Ovary (tissue), 9 donors: ENCODE results near the gene MMP24. TPM values are rescaled to one million over a fixed set of nuclear protein-coding genes. Genes with fewer than 3 reads are reported as not detected.

Source experiments
- DNase-seq, 5 donors: peaks; one replicate each; pipeline ENCODE4 v3.0.0-alpha.2; 2019 to 2020
- H3K27ac ChIP-seq, 2 donors: fragments of 200-600 bp; one replicate each; pipeline versions ENCODE4 v1.5.1 to v1.8.0; 2019 to 2022
- H3K27me3 ChIP-seq: fragments of 200-600 bp; one replicate; pipeline ENCODE4 v1.8.0; 2022
- H3K36me3 ChIP-seq: fragments of 200-600 bp; sonication (generic); one replicate; pipeline ENCODE4 v1.5.1; 2019
- H3K4me1 ChIP-seq: one replicate; pipeline ENCODE4 v1.8.1; 2013; ENCODE audit warnings: mild to moderate bottlenecking, moderate library complexity; ENCODE audit not compliant: insufficient read depth
- H3K4me3 ChIP-seq: fragments of 200-600 bp; sonication (generic); one replicate; pipeline ENCODE4 v1.5.1; 2017
- H3K9me3 ChIP-seq, 2 donors: fragments of 200-600 bp in 1 of 2; sonication (generic) in 1 of 2; one replicate each; pipeline versions ENCODE4 v1.5.1 to v1.8.1; 2013 to 2019; ENCODE audit warnings: mild to moderate bottlenecking in 1 of 2, moderate library complexity in 1 of 2
- EP300 ChIP-seq: sonication (generic); formaldehyde crosslinking; IDR thresholded peaks from one replicate; pipeline ENCODE4 v1.6.1; 2017; ENCODE audit warnings: antibody characterized with exemption
- POLR2A ChIP-seq: fragments of 450-650 bp; IDR thresholded peaks from one replicate; pipeline ENCODE4 v1.6.1; 2017; ENCODE audit warnings: antibody characterized with exemption, mild to moderate bottlenecking, moderate library complexity
- WGBS, 3 donors: extraction: QIAGEN DNeasy Blood & Tissue Kit in 1 of 3; methylation state at CpG; one replicate each; pipeline versions ENCODE4 v1.1.5 to v1.1.7; 2013 to 2017; 5-methylcytosine and 5-hydroxymethylcytosine counted together
- intact Hi-C, 4 donors: fragments of 100-400 bp; cut with DNase I; formaldehyde crosslinking; loops; one replicate each; pipeline versions ENCODE4 v1.11.0 to v1.15.1; 2022 to 2023
- polyA plus RNA-seq, 2 donors: library from polyadenylated mRNA; stranded (reverse); fragments of 200-250 nt in 1 of 2; fragments of 350-450 nt in 1 of 2; fragmentation: Illumina TruSeq in 1 of 2; extraction: RNeasy Lipid Tissue Mini Kit (QIAGEN cat#74804) in 1 of 2; gene quantifications; one replicate each; pipeline ENCODE4 v1.2.3, GENCODE V29; 2013 to 2014
- total RNA-seq, 7 donors: library from RNA; depleted of rRNA in 2 of 7; stranded (reverse); fragments of >200 nt in 2 of 7; fragmentation: NEBNext Ultra II Directional in 3 of 7; extraction: Animal tissue kit (Norgen Biotek cat#: 25700) in 3 of 7; gene quantifications; one replicate each; pipeline versions ENCODE4 v1.1.0 to v1.2.4, GENCODE V29; 2016 to 2023
- TF ChIP-seq, protein P1 (sequence below), 3 donors: fragments of 450-650 bp in 2 of 3; fragments of 200-600 bp in 1 of 3; IDR thresholded peaks; one replicate each; pipeline versions ENCODE4 v1.5.1 to v1.8.0; 2016 to 2022; ENCODE audit warnings: antibody characterized with exemption in 3 of 3, mild to moderate bottlenecking in 1 of 3
- donor health status: DM: no; HTN: no; CAD: no; lungs with moderate emphysema.
- donor health status: DM: no; HTN: no; CAD: no.
- donor health status: Bipolar disorder and iron deficiency.
- donor health status: DM: yes; HTN: yes; CAD: no.
- donor health status: DM: no; HTN: no; CAD: no.
- donor health status: DM: yes; HTN: yes; CAD: no.

The MMP24 gene
- total and polyA plus RNA-seq, 9 donors = 0.20 to 10.8 (median 0.67) TPM

GRCh38 chr20:35286899-35287508 is 60.5 kb downstream of the MMP24 start:
- no peak overlapping the region for H3K27ac ChIP-seq
- 81 to 91% (median 86%) methylated on average over 17 of the region's 17 CpGs for WGBS, 3 donors
- H3K27me3 ChIP-seq = no peaks in the 10 kb centered on the region
- no peak overlapping the region for H3K4me3 ChIP-seq
- H3K36me3 ChIP-seq = no peaks in the 10 kb centered on the region
- H3K4me1 ChIP-seq = peaks cover 6% of the 10 kb centered on the region
- intact Hi-C loops = no loop called here
- DNase-seq = no peak
- H3K9me3 ChIP-seq = no peaks in the 10 kb centered on the region
- TF ChIP-seq, protein P1, sequence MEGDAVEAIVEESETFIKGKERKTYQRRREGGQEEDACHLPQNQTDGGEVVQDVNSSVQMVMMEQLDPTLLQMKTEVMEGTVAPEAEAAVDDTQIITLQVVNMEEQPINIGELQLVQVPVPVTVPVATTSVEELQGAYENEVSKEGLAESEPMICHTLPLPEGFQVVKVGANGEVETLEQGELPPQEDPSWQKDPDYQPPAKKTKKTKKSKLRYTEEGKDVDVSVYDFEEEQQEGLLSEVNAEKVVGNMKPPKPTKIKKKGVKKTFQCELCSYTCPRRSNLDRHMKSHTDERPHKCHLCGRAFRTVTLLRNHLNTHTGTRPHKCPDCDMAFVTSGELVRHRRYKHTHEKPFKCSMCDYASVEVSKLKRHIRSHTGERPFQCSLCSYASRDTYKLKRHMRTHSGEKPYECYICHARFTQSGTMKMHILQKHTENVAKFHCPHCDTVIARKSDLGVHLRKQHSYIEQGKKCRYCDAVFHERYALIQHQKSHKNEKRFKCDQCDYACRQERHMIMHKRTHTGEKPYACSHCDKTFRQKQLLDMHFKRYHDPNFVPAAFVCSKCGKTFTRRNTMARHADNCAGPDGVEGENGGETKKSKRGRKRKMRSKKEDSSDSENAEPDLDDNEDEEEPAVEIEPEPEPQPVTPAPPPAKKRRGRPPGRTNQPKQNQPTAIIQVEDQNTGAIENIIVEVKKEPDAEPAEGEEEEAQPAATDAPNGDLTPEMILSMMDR (IDR thresholded peaks at IDR 0.05) = no peak
- TF ChIP-seq EP300 = no peak
- no peak for TF ChIP-seq POLR2A

DNA sequence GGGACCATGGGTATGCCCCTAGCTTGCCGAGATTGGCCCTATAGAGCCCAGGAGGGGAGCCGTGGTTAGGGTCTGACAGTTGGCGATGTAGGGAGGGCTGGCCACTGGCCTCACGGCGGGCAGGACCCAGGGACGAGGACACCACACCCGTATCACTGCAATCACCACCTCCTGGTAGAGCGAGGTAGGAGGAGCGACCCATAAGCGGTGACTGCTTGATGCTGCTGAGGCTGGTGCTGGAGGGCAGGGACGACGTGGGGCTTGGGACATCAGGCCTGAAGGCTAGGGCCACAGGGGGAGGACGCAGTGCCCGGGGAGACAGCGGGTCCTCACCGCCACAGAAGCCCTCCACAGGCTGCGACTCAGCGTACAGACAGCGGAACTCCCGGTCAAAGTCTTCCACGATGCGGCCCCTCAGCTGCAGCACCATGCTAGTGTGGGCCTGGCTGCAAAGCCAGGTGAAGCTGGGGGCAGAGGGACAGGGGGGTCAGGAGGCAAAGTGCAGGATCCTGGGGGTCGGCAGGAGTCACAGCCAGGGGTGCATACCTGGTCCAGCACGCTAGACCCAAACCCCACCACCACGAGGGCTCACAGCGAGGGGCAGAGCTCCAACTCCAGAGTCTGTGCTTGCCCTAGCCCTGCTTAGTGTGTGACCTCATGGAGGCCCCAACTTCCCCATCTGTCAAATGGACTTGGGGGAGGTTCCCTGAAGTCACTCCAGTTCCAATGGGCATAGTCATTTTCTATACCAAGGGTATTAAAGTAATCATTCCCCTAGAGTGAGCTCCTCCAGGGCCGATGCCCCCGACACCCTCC is 61.2 kb downstream of the MMP24 start:
- peaks cover 6% of the 10 kb centered on the region for H3K4me1 ChIP-seq
- no peak overlapping the region for H3K4me3 ChIP-seq
- H3K36me3 ChIP-seq = no peaks in the 10 kb centered on the region
- H3K9me3 ChIP-seq = no peaks in the 10 kb centered on the region
- H3K27me3 ChIP-seq = no peaks in the 10 kb centered on the region
- intact Hi-C loops = no loop called here
- TF ChIP-seq POLR2A (no peak), EP300 (no peak)
- TF ChIP-seq, protein P1 (IDR thresholded peaks at IDR 0.05) = no peak
- WGBS, 3 donors = 81 to 82% (median 82%) methylated on average over 28 of the region's 28 CpGs
- DNase-seq = no peak
- H3K27ac ChIP-seq = no peak overlapping the region

DNA sequence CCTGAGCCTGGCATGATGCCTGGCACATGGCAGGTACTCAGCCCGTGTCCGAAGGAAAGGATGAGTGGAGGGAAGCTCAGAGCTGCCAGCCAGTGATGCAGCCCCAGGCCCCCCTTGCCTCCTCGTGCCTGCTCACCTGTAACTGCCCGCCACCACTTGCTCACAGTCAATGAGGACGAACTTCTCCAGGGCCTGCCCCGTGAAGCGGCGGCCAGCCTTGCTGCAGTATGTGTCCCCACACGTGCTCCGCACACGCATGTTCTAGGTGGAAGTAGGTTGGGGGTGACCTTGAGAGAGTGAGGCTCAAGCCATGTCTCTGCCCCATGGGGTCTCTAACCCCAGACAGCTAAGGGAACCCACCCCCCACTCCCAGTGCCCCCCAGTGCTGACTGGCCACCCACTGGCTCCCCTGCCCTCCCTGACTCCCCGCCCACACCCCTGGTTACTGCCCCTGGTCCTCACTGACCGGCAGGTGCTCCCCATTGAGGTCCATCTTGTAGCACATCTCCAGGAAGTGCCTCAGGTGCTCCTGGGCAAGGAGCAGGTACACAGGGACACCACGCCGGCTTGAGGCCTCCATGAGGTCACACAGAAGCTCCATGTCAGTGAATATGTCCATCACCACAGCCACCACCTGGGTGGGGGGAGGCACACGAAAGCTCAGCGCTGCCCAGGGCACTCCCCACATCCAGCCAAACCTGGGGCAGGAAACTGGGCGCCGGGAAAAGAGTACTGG is 62.0 kb downstream of the MMP24 start:
- DNase-seq = no peak
- intact Hi-C loops = no loop called here
- H3K4me1 ChIP-seq = peaks cover 2% of the 10 kb centered on the region
- no peaks in the 10 kb centered on the region for H3K9me3 ChIP-seq
- H3K27ac ChIP-seq = no peak overlapping the region
- TF ChIP-seq EP300 (no peak), POLR2A (no peak)
- TF ChIP-seq, protein P1 (IDR thresholded peaks at IDR 0.05) = no peak
- 71 to 75% (median 73%) methylated on average over 19 of the region's 19 CpGs for WGBS, 3 donors
- no peaks in the 10 kb centered on the region for H3K36me3 ChIP-seq
- no peak overlapping the region for H3K4me3 ChIP-seq
- no peaks in the 10 kb centered on the region for H3K27me3 ChIP-seq

GRCh38 chr20:35290186-35290886 is 63.8 kb downstream of the MMP24 start:
- Histone ChIP-seq H3K4me1 (no peaks in the 10 kb centered on the region), H3K9me3 (no peaks in the 10 kb centered on the region), H3K4me3 (no peak overlapping the region), H3K36me3 (no peaks in the 10 kb centered on the region), H3K27ac (no peak overlapping the region), H3K27me3 (no peaks in the 10 kb centered on the region)
- intact Hi-C loops = no loop called here
- TF ChIP-seq EP300 (no peak), POLR2A (no peak)
- TF ChIP-seq, protein P1 (IDR thresholded peaks at IDR 0.05) = no peak
- no peak for DNase-seq
- WGBS, 3 donors = 51 to 56% (median 52%) methylated on average over 7 of the region's 7 CpGs
